SK-N-SH (cell line): ENCODE results near the gene FCMR. TPM values are rescaled to one million over a fixed set of nuclear protein-coding genes. Genes with fewer than 3 reads are reported as not detected.

Experiments used
- CTCF ChIA-PET: fragments of 300-600, 350-600 bp; formaldehyde crosslinking; extraction: SDS; loops from one replicate; lab custom pipeline; 2021; lab: Yijun Ruan, JAX
- POLR2A ChIA-PET: fragments of 350-600 bp; sonication (Branson Sonifier 250); formaldehyde crosslinking; extraction: SDS; loops from one replicate; lab custom pipeline; 2020; ENCODE audit warnings: antibody characterized with exemption, inconsistent platforms; lab: Yijun Ruan, JAX
- DNase-seq: peaks from one replicate; pipeline ENCODE4 v3.0.0; 2012
- H2AFZ ChIP-seq: fragments of 200-600 bp; sonication (generic); 2 replicates; pipeline ENCODE4 v1.8.1; 2016; ENCODE audit warnings: antibody characterized with exemption, mild to moderate bottlenecking, low read depth
- H3F3A ChIP-seq: fragments of 200-600 bp; sonication (generic); replicated peaks from 2 replicates; pipeline ENCODE3; 2016; ENCODE audit warnings: antibody characterized with exemption, mild to moderate bottlenecking; ENCODE audit not compliant: insufficient read depth
- H3K27ac ChIP-seq, 2 experiments: fragments of 200-500 bp in 1 of 2; fragments of 200-600 bp in 1 of 2; sonication (Bioruptor generic) in 1 of 2; sonication (generic), shearing (Covaris generic) in 1 of 2; 2 replicates each; pipeline versions ENCODE4 v1.5.1 to v1.6.1; 2014 to 2016; ENCODE audit warnings: low read depth in 2 of 2, inconsistent platforms in 1 of 2, low read length in 1 of 2, mild to moderate bottlenecking in 1 of 2, mixed read lengths in 1 of 2
- H3K27me3 ChIP-seq: fragments of 200-600 bp; sonication (generic), shearing (Covaris generic); 2 replicates; pipeline ENCODE4 v1.6.1; 2016; ENCODE audit warnings: mixed run types; ENCODE audit not compliant: insufficient read depth
- H3K36me3 ChIP-seq, 2 experiments: fragments of 200-500 bp in 1 of 2; fragments of 200-600 bp in 1 of 2; sonication (Bioruptor generic) in 1 of 2; sonication (generic) in 1 of 2; replicated peaks in 1 of 2; 2 replicates each; pipeline versions ENCODE3 to v1.5.1; 2014 to 2016; ENCODE audit warnings: low read length in 1 of 2, mild to moderate bottlenecking in 1 of 2; ENCODE audit not compliant: insufficient read depth in 2 of 2, control insufficient read depth in 1 of 2
- H3K4me1 ChIP-seq, 2 experiments: fragments of 200-500 bp in 1 of 2; fragments of 200-600 bp in 1 of 2; sonication (Bioruptor generic) in 1 of 2; sonication (generic), shearing (Covaris generic) in 1 of 2; 2 replicates each; pipeline versions ENCODE4 v1.5.1 to v1.6.1; 2014 to 2016; ENCODE audit warnings: low read depth in 1 of 2, low read length in 1 of 2, mixed run types in 1 of 2; ENCODE audit not compliant: insufficient read depth in 2 of 2, control insufficient read depth in 1 of 2
- H3K4me2 ChIP-seq: fragments of 200-600 bp; sonication (generic), shearing (Covaris generic); 2 replicates; pipeline ENCODE4 v1.6.1; 2017; ENCODE audit warnings: mixed run types
- H3K4me3 ChIP-seq, 2 experiments: fragments of 200-500 bp in 1 of 2; fragments of 200-600 bp in 1 of 2; sonication (Bioruptor generic) in 1 of 2; sonication (generic), shearing (Covaris generic) in 1 of 2; 2 replicates each; pipeline versions ENCODE4 v1.5.1 to v1.8.1; 2014 to 2016; ENCODE audit warnings: low read depth in 2 of 2, inconsistent platforms in 1 of 2, low read length in 1 of 2, mild to moderate bottlenecking in 1 of 2, mixed read lengths in 1 of 2, moderate library complexity in 1 of 2
- H3K79me2 ChIP-seq: fragments of 200-600 bp; sonication (generic); 2 replicates; pipeline ENCODE4 v1.8.1; 2017; ENCODE audit warnings: mild to moderate bottlenecking; ENCODE audit not compliant: insufficient read depth
- H3K9ac ChIP-seq: fragments of 200-600 bp; sonication (generic); 2 replicates; pipeline ENCODE4 v1.6.1; 2017; ENCODE audit warnings: mixed run types
- H3K9me2 ChIP-seq: fragments of 200-600 bp; sonication (generic); 2 replicates; pipeline ENCODE4 v1.6.1; 2017; ENCODE audit warnings: mixed run types
- H3K9me3 ChIP-seq: fragments of 200-600 bp; sonication (generic); 2 replicates; pipeline ENCODE4 v1.6.1; 2017; ENCODE audit warnings: mixed run types, mild to moderate bottlenecking, moderate library complexity
- H4K20me1 ChIP-seq: fragments of 200-600 bp; sonication (generic); 2 replicates; pipeline ENCODE4 v1.6.1; 2017; ENCODE audit warnings: mild to moderate bottlenecking, mixed run types; ENCODE audit not compliant: insufficient read depth
- CHD2 ChIP-seq: fragments of 150-350 bp; IDR thresholded peaks from 2 replicates; pipeline ENCODE4 v1.6.1; 2018; ENCODE audit warnings: low read length; ENCODE audit not compliant: partially characterized antibody
- ELF1 ChIP-seq: IDR thresholded peaks from 2 replicates; pipeline ENCODE4 v1.4.0; 2012
- FOSL2 ChIP-seq: IDR thresholded peaks from 2 replicates; pipeline ENCODE4 v1.4.0; 2012; ENCODE audit warnings: low read depth, mild to moderate bottlenecking, moderate library complexity, borderline replicate concordance
- FOXM1 ChIP-seq: IDR thresholded peaks from 2 replicates; pipeline ENCODE4 v1.4.0; 2012; ENCODE audit warnings: low read depth, mild to moderate bottlenecking
- GATA2 ChIP-seq: sonication (generic); formaldehyde crosslinking; IDR thresholded peaks from 2 replicates; pipeline ENCODE4 v1.5.0; 2020; ENCODE audit warnings: mild to moderate bottlenecking, missing genetic modification reagents
- IRF3 ChIP-seq: fragments of 150-350 bp; IDR thresholded peaks from 2 replicates; pipeline ENCODE4 v1.6.1; 2016; ENCODE audit warnings: mild to moderate bottlenecking, low read depth, low read length
- JUND ChIP-seq: IDR thresholded peaks from 2 replicates; pipeline ENCODE4 v1.4.0; 2012
- MAX ChIP-seq: IDR thresholded peaks from 2 replicates; pipeline ENCODE4 v1.4.0; 2012; ENCODE audit warnings: low read depth
- NRF1 ChIP-seq: IDR thresholded peaks from 2 replicates; pipeline ENCODE4 v1.6.1; 2012; ENCODE audit warnings: low read depth, mild to moderate bottlenecking, low read length
- PBX3 ChIP-seq: IDR thresholded peaks from 2 replicates; pipeline ENCODE4; 2012
- POLR2AphosphoS5 ChIP-seq: IDR thresholded peaks from 2 replicates; pipeline ENCODE4 v1.6.1; 2012; ENCODE audit warnings: low read depth, low read length
- RXRA ChIP-seq: IDR thresholded peaks from 2 replicates; pipeline ENCODE4 v1.4.0; 2012; ENCODE audit warnings: low read depth, mild to moderate bottlenecking, borderline replicate concordance
- SMC3 ChIP-seq: IDR thresholded peaks from 2 replicates; pipeline ENCODE4 v1.6.1; 2012; ENCODE audit warnings: low read depth, low read length, improper control_type of control experiment
- TAF1 ChIP-seq: IDR thresholded peaks from 2 replicates; pipeline ENCODE4 v1.6.1; 2012; ENCODE audit warnings: low read depth, mild to moderate bottlenecking, low read length, moderate library complexity, borderline replicate concordance
- TCF12 ChIP-seq: IDR thresholded peaks from 2 replicates; pipeline ENCODE4 v1.4.0; 2012
- TEAD4 ChIP-seq: IDR thresholded peaks from 2 replicates; pipeline ENCODE4 v1.4.0; 2012; ENCODE audit warnings: mild to moderate bottlenecking, borderline replicate concordance; ENCODE audit not compliant: insufficient read depth
- YY1 ChIP-seq: IDR thresholded peaks from 2 replicates; pipeline ENCODE4 v1.4.0; 2012; ENCODE audit warnings: low read depth, mild to moderate bottlenecking
- WGBS: methylation state at CpG from one replicate; pipeline ENCODE4 v1.1.6; 2017; ENCODE audit warnings: low lambda C conversion rate; 5-methylcytosine and 5-hydroxymethylcytosine counted together
- polyA plus RNA-seq, 3 experiments: library from polyadenylated mRNA; depleted of rRNA; stranded (reverse); fragments of >200 nt; gene quantifications; 2 replicates each; pipeline ENCODE4 v1.2.3, GENCODE V29; 2012

FCMR gene
- polyA plus RNA-seq, 1 of the 3 experiments (the other 2 are of a cell fraction) = 0.15 TPM

- H2AFZ ChIP-seq = peak overlapping the region; percentile 20; the same call in 1 of the 2 replicates
- H3K4me1 ChIP-seq = peaks cover 0 to 10% of the 10 kb centered on the region in 2 experiments; a peak in 1 of 4 replicates
- TF ChIP-seq JUND (peak; percentile 82), PBX3 (peak; percentile 49), MAX (0 out of 2 replicates have a peak, but pooled peaks have one; percentile 32), SMC3 (no peak), YY1 (no peak), TEAD4 (no peak), TAF1 (no peak), RXRA (no peak), POLR2AphosphoS5 (no peak), FOXM1 (no peak), NRF1 (no peak), FOSL2 (peak; percentile 82), IRF3 (no peak), GATA2 (CRISPR knock-in tag) (no peak), CHD2 (no peak), ELF1 (no peak), TCF12 (peak; percentile 62)
- H3K79me2 ChIP-seq = no peaks in the 10 kb centered on the region
- H3K36me3 ChIP-seq = no peaks in the 10 kb centered on the region
- H3K27me3 ChIP-seq = peaks cover 6% of the 10 kb centered on the region; the same call in 1 of the 2 replicates
- H3K9me3 ChIP-seq = no peaks in the 10 kb centered on the region
- no peak overlapping the region; a peak in 1 of 4 replicates for H3K27ac ChIP-seq
- WGBS = 31% methylated on average over 3 of the region's 4 CpGs
- no peak overlapping the region for H3K4me3 ChIP-seq
- POLR2A ChIA-PET = no interaction called here
- no peak for DNase-seq
- H3F3A ChIP-seq = no peaks in the 10 kb centered on the region
- H4K20me1 ChIP-seq = no peaks in the 10 kb centered on the region
- H3K9me2 ChIP-seq = no peaks in the 10 kb centered on the region
- CTCF ChIA-PET = interaction anchor here (0.7 to 7.8 kb wide), 6 partner anchors 9 to 415 kb away, joined by 3 to 83 read pairs (median 4); no protein-coding TSS in a partner anchor
- H3K4me2 ChIP-seq = no peak overlapping the region
- H3K9ac ChIP-seq = no peak overlapping the region
Measured at GRCh38 chr1:206905295-206906164, 16.2 kb downstream of the FCMR start.
